K562 (cell line): Measurements from ENCODE around the gene DOCK3. TPM values are rescaled to one million over a fixed set of nuclear protein-coding genes. Genes with fewer than 3 reads are reported as not detected.

ENCODE experiments used
- ATAC-seq: fragments of 200-7000 bp; cut with Tn5 transposase; 3 replicates; pipeline ENCODE4 v1.9.1; 2020; ENCODE audit warnings: moderate library complexity
- BruUV-seq: library from RNA; stranded (reverse); fragments of 400-500 nt; replicated peaks from 2 replicates; lab custom pipeline; 2021; lab: Mats Ljungman, UMichigan
- CTCF ChIA-PET: fragments of 300-600 bp; formaldehyde crosslinking; extraction: SDS; loops from one replicate; lab custom pipeline; 2021; ENCODE audit warnings: low intra/inter-chr PET ratio; lab: Yijun Ruan, JAX
- POLR2A ChIA-PET: fragments of 300-600, 350-650 bp; sonication (Branson Sonifier 250); formaldehyde crosslinking; extraction: SDS; loops from one replicate; lab custom pipeline; 2021; ENCODE audit warnings: antibody characterized with exemption, inconsistent platforms; lab: Yijun Ruan, JAX
- DNase-seq, 4 experiments: peaks; one replicate each; pipeline versions ENCODE4 v3.0.0 to v3.0.0-alpha.2; 2011 to 2018; ENCODE audit warnings: low spot score in 3 of 4, mixed read lengths in 3 of 4; ENCODE audit errors: extremely low read depth in 1 of 4
- FAIRE-seq: peaks from 2 replicates; lab custom pipeline; 2011; peaks lifted over from hg19 to GRCh38; lab: Jason Lieb, UNC
- H2AFZ ChIP-seq: 2 replicates; pipeline ENCODE4 v1.6.0; 2011; ENCODE audit warnings: low read depth, low read length, control low read depth, inconsistent platforms
- H3K27ac ChIP-seq: fragments of 200-600 bp; 3 replicates; pipeline ENCODE4 v1.8.0; 2011; ENCODE audit warnings: low read depth, mild to moderate bottlenecking, control low read depth, inconsistent platforms, low read length, moderate library complexity, mixed read lengths; ENCODE audit errors: extremely low read depth
- H3K27me3 ChIP-seq, 2 experiments: fragments of 300-600 bp in 1 of 2; 2 replicates in 1 of 2; 3 replicates in 1 of 2; pipeline versions ENCODE4 v1.6.0 to v1.8.0; 2011; ENCODE audit warnings: inconsistent platforms in 2 of 2, low read length in 2 of 2, mild to moderate bottlenecking in 1 of 2, mixed read lengths in 1 of 2, moderate library complexity in 1 of 2; ENCODE audit not compliant: control insufficient read depth in 2 of 2, insufficient read depth in 2 of 2
- H3K36me3 ChIP-seq: fragments of 300-600 bp; 3 replicates; pipeline ENCODE4 v1.8.0; 2011; ENCODE audit warnings: mild to moderate bottlenecking, low read length, inconsistent platforms; ENCODE audit not compliant: control insufficient read depth, insufficient read depth
- H3K4me1 ChIP-seq, 2 experiments: fragments of 200-600 bp in 1 of 2; replicated peaks in 1 of 2; 2 replicates in 1 of 2; 3 replicates in 1 of 2; pipeline versions ENCODE4 v1.5.1 to v1.8.0; 2011; ENCODE audit warnings: inconsistent platforms in 2 of 2, low read length in 2 of 2, mild to moderate bottlenecking in 1 of 2, mixed read lengths in 1 of 2, moderate library complexity in 1 of 2; ENCODE audit not compliant: control insufficient read depth in 2 of 2, insufficient read depth in 2 of 2
- H3K4me2 ChIP-seq: 2 replicates; pipeline ENCODE4 v1.6.1; 2011; ENCODE audit warnings: low read length, control low read depth, inconsistent platforms, mixed read lengths; ENCODE audit not compliant: insufficient read depth
- H3K4me3 ChIP-seq: fragments of 200-600 bp; sonication (generic), shearing (Covaris generic); 2 replicates; pipeline ENCODE4 v1.5.1; 2016; ENCODE audit warnings: control low read depth, inconsistent platforms
- H3K79me2 ChIP-seq: fragments of 200-600 bp; 3 replicates; pipeline ENCODE4 v1.8.0; 2011; ENCODE audit warnings: low read length, inconsistent platforms; ENCODE audit not compliant: control insufficient read depth, insufficient read depth
- H3K9ac ChIP-seq, 2 experiments: 2 replicates each; pipeline versions ENCODE4 v1.6.0 to v1.6.1; 2011; ENCODE audit warnings: low read depth in 2 of 2, low read length in 2 of 2, control low read depth in 1 of 2, inconsistent platforms in 1 of 2, mild to moderate bottlenecking in 1 of 2, mixed read lengths in 1 of 2; ENCODE audit not compliant: insufficient read depth in 1 of 2
- H3K9me1 ChIP-seq: one replicate; pipeline ENCODE4 v1.6.0; 2011; ENCODE audit warnings: inconsistent platforms, mild to moderate bottlenecking, low read length, moderate library complexity; ENCODE audit not compliant: control insufficient read depth, insufficient read depth
- H3K9me3 ChIP-seq: replicated peaks from 2 replicates; pipeline ENCODE4 v1.5.1; 2011; ENCODE audit warnings: low read depth, low read length, inconsistent platforms; ENCODE audit not compliant: control insufficient read depth, insufficient read depth
- H4K20me1 ChIP-seq: replicated peaks from 2 replicates; pipeline ENCODE4 v1.6.1; 2011; ENCODE audit warnings: low read length, inconsistent platforms, mixed read lengths; ENCODE audit not compliant: control insufficient read depth, insufficient read depth
- CHCHD3 ChIP-seq: fragments of 250-450 bp; sonication (Bioruptor Pico); IDR thresholded peaks from 2 replicates; pipeline ENCODE4 v2.1.2; 2022; ENCODE audit warnings: mild to moderate bottlenecking
- GTF2F1 ChIP-seq: IDR thresholded peaks from 2 replicates; pipeline ENCODE4 v1.6.1; 2011; ENCODE audit warnings: low read depth, low read length, improper control_type of control experiment
- ZNF23 ChIP-seq: fragments of 250-450 bp; sonication (Bioruptor Pico); IDR thresholded peaks from 2 replicates; pipeline ENCODE4 v1.4.0; 2020; ENCODE audit warnings: mild to moderate bottlenecking
- ZNF239 ChIP-seq: fragments of 250-450 bp; sonication (Bioruptor Pico); IDR thresholded peaks from 2 replicates; pipeline ENCODE4 v1.4.0; 2020; ENCODE audit warnings: mild to moderate bottlenecking
- WGBS: fragments of 100-300 bp; shearing (Covaris generic); methylation state at CpG from one replicate; pipeline ENCODE4 v1.1.6; 2016; ENCODE audit warnings: low coverage, mixed read lengths; ENCODE audit not compliant: insufficient coverage; ENCODE audit errors: missing lambda C conversion rate; 5-methylcytosine and 5-hydroxymethylcytosine counted together
- in situ Hi-C: fragments of 300-500 bp; cut with MboI; formaldehyde crosslinking; loops from 4 replicates; pipeline ENCODE4 v1.15.0; 2018; ENCODE audit warnings: inconsistent platforms, mixed read lengths
- intact Hi-C: fragments of 100-400 bp; cut with micrococcal nuclease; formaldehyde crosslinking; loops from 2 replicates; pipeline ENCODE4 v1.14.2; 2022
- polyA plus RNA-seq, 8 experiments: library from polyadenylated mRNA; depleted of rRNA in 4 of 8; stranded (reverse) in 5 of 8; unstranded in 3 of 8; fragments of >200 nt; fragmentation: Nextera tagmentation in 2 of 8; fragmentation: Illumina TruSeq in 1 of 8; extraction: Ambion mirVana in 2 of 8; extraction: Trizol in 1 of 8; gene quantifications; 2 replicates each; pipeline versions ENCODE4 v1.2.1 to v1.2.3, GENCODE V29; 2011 to 2014; ENCODE audit warnings: inconsistent platforms in 1 of 8, missing spikeins in 1 of 8
- total RNA-seq, 7 experiments: library from RNA; depleted of rRNA in 6 of 7; stranded (reverse); fragments of >200 nt in 6 of 7; fragmentation: Illumina TruSeq in 2 of 7; extraction: Trizol in 2 of 7; gene quantifications; 2 replicates each; pipeline versions ENCODE4 v1.2.1 to v1.2.3, GENCODE V29; 2011 to 2021; ENCODE audit warnings: low replicate concordance in 1 of 7
- TF ChIP-seq, protein P1 (sequence below): fragments of 250-450 bp; sonication (Bioruptor Pico); IDR thresholded peaks from 2 replicates; pipeline ENCODE4 v1.4.0; 2020; ENCODE audit warnings: mild to moderate bottlenecking, moderate library complexity
- TF ChIP-seq, protein P2 (sequence below): sonication (generic); formaldehyde crosslinking; IDR thresholded peaks from 2 replicates; pipeline ENCODE4 v1.8.1; 2023; ENCODE audit warnings: mild to moderate bottlenecking, missing genetic modification reagents
- TF ChIP-seq, protein P3 (sequence below): fragments of 250-450 bp; sonication (Bioruptor Pico); IDR thresholded peaks from 2 replicates; pipeline ENCODE4 v1.8.0; 2022; ENCODE audit warnings: moderate library complexity, mild to moderate bottlenecking, inconsistent platforms
- TF ChIP-seq, protein P4 (sequence below): fragments of 450-650 bp; formaldehyde crosslinking; IDR thresholded peaks from 2 replicates; pipeline ENCODE4 v1.4.0; 2022; ENCODE audit warnings: missing genetic modification characterization
- TF ChIP-seq, protein P5 (sequence below): fragments of 250-450 bp; sonication (Bioruptor Pico); IDR thresholded peaks from 2 replicates; pipeline ENCODE4 v1.5.1; 2021; ENCODE audit warnings: mild to moderate bottlenecking

DOCK3 gene
- total and polyA plus RNA-seq, 9 of the 15 experiments (the other 6 are each of a cell fraction or from before 2014, with no cell fraction given), result under 0.01 to 0.03 (median 0.01) TPM; not detected in 4

DNA sequence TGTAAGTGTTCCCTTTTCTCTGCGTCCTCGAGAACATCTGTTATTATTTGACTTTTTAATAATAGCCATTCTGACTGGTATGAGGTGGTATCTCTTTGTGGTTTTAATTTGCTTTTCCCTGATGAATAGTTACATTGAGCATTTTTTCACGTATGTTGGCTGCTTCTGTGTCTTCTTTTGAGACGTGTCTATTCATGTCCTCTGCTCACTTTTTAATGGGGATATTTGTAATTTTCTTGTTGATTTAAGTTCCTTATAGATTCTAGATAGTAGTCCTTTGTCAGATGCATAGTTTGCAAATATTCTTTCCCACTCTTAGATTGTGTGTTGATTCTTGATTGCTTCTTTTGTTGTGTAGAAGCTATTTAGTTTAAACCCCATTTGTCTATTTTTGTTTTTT lies 179.2 kb downstream of the DOCK3 start:
- no peak for ATAC-seq
- no peaks in the 10 kb centered on the region for H3K9me3 ChIP-seq
- no peaks in the 10 kb centered on the region for H3K9me1 ChIP-seq
- intact Hi-C loops (no loop called here), in situ Hi-C loops (no loop called here)
- H3K4me1 ChIP-seq, result no peaks in the 10 kb centered on the region
- H3K36me3 ChIP-seq, result no peaks in the 10 kb centered on the region
- no TSS peak for BruUV-seq
- DNase-seq, result no peak
- no peaks in the 10 kb centered on the region for H3K27me3 ChIP-seq
- no peak overlapping the region for H3K27ac ChIP-seq
- WGBS, result 0% methylated on average over 4 of the region's 4 CpGs
- H3K9ac ChIP-seq, result no peak overlapping the region
- no peak overlapping the region for H2AFZ ChIP-seq
- POLR2A ChIA-PET, result no interaction called here
- FAIRE-seq, result no peak
- H3K79me2 ChIP-seq, result no peaks in the 10 kb centered on the region
- no peak overlapping the region for H3K4me3 ChIP-seq
- TF ChIP-seq, protein P1, sequence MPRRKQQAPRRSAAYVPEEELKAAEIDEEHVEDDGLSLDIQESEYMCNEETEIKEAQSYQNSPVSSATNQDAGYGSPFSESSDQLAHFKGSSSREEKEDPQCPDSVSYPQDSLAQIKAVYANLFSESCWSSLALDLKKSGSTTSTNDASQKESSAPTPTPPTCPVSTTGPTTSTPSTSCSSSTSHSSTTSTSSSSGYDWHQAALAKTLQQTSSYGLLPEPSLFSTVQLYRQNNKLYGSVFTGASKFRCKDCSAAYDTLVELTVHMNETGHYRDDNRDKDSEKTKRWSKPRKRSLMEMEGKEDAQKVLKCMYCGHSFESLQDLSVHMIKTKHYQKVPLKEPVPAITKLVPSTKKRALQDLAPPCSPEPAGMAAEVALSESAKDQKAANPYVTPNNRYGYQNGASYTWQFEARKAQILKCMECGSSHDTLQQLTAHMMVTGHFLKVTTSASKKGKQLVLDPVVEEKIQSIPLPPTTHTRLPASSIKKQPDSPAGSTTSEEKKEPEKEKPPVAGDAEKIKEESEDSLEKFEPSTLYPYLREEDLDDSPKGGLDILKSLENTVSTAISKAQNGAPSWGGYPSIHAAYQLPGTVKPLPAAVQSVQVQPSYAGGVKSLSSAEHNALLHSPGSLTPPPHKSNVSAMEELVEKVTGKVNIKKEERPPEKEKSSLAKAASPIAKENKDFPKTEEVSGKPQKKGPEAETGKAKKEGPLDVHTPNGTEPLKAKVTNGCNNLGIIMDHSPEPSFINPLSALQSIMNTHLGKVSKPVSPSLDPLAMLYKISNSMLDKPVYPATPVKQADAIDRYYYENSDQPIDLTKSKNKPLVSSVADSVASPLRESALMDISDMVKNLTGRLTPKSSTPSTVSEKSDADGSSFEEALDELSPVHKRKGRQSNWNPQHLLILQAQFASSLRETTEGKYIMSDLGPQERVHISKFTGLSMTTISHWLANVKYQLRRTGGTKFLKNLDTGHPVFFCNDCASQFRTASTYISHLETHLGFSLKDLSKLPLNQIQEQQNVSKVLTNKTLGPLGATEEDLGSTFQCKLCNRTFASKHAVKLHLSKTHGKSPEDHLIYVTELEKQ (CRISPR knock-in tag), result no peak
- TF ChIP-seq, protein P2, sequence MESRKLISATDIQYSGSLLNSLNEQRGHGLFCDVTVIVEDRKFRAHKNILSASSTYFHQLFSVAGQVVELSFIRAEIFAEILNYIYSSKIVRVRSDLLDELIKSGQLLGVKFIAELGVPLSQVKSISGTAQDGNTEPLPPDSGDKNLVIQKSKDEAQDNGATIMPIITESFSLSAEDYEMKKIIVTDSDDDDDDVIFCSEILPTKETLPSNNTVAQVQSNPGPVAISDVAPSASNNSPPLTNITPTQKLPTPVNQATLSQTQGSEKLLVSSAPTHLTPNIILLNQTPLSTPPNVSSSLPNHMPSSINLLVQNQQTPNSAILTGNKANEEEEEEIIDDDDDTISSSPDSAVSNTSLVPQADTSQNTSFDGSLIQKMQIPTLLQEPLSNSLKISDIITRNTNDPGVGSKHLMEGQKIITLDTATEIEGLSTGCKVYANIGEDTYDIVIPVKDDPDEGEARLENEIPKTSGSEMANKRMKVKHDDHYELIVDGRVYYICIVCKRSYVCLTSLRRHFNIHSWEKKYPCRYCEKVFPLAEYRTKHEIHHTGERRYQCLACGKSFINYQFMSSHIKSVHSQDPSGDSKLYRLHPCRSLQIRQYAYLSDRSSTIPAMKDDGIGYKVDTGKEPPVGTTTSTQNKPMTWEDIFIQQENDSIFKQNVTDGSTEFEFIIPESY (CRISPR knock-in tag), result no peak
- TF ChIP-seq, protein P3, sequence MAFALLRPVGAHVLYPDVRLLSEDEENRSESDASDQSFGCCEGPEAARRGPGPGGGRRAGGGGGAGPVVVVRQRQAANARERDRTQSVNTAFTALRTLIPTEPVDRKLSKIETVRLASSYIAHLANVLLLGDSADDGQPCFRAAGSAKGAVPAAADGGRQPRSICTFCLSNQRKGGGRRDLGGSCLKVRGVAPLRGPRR (CRISPR knock-in tag), result no peak
- no peak for TF ChIP-seq CHCHD3 (CRISPR knock-in tag)
- TF ChIP-seq ZNF239 (CRISPR knock-in tag), result no peak
- TF ChIP-seq, protein P4, sequence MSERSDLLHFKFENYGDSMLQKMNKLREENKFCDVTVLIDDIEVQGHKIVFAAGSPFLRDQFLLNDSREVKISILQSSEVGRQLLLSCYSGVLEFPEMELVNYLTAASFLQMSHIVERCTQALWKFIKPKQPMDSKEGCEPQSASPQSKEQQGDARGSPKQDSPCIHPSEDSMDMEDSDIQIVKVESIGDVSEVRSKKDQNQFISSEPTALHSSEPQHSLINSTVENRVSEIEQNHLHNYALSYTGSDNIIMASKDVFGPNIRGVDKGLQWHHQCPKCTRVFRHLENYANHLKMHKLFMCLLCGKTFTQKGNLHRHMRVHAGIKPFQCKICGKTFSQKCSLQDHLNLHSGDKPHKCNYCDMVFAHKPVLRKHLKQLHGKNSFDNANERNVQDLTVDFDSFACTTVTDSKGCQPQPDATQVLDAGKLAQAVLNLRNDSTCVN (CRISPR knock-in tag), result no peak
- TF ChIP-seq ZNF23 (CRISPR knock-in tag), result no peak
- no peak for TF ChIP-seq GTF2F1
- TF ChIP-seq, protein P5, sequence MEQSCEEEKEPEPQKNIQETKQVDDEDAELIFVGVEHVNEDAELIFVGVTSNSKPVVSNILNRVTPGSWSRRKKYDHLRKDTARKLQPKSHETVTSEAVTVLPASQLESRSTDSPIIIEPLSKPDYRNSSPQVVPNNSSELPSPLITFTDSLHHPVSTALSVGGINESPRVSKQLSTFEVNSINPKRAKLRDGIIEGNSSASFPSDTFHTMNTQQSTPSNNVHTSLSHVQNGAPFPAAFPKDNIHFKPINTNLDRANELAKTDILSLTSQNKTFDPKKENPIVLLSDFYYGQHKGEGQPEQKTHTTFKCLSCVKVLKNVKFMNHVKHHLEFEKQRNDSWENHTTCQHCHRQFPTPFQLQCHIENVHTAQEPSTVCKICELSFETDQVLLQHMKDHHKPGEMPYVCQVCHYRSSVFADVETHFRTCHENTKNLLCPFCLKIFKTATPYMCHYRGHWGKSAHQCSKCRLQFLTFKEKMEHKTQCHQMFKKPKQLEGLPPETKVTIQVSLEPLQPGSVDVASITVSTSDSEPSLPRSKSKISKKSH (CRISPR knock-in tag), result no peak
- CTCF ChIA-PET, result no interaction called here
- H3K4me2 ChIP-seq, result no peak overlapping the region
- H4K20me1 ChIP-seq, result no peaks in the 10 kb centered on the region
